Left colon (tissue), 2 donors: Measurements from ENCODE around the gene PCED1A. TPM values are rescaled to one million over a fixed set of nuclear protein-coding genes. Genes with fewer than 3 reads are reported as not detected.

Experiments
- ATAC-seq: fragments of 200-7000 bp; cut with Tn5 transposase; one replicate; pipeline ENCODE4 v1.9.1; 2020; ENCODE audit warnings: mild to moderate bottlenecking, moderate library complexity
- DNase-seq, 2 donors: peaks; one replicate each; pipeline ENCODE4 v3.0.0-alpha.2; 2020
- intact Hi-C, 2 donors: fragments of 100-400 bp; cut with DNase I in 1 of 2; cut with micrococcal nuclease in 1 of 2; formaldehyde crosslinking; loops; one replicate each; pipeline versions ENCODE4 v1.11.2 to v1.14.0; 2022; cut with DNase I, micrococcal nuclease
- total RNA-seq, 2 donors: library from RNA; stranded (reverse); fragmentation: NEBNext Ultra II Directional; extraction: Animal tissue kit (Norgen Biotek cat#: 25700); gene quantifications; one replicate each; pipeline ENCODE4 v1.2.1, GENCODE V29; 2021
- donor health status: DM: no; HTN: no; CAD: no.
- donor health status: DM: yes; HTN: yes; CAD: no.

The PCED1A gene
- total RNA-seq, 2 donors from 2014 or later = 16.2 to 26.8 TPM

DNA sequence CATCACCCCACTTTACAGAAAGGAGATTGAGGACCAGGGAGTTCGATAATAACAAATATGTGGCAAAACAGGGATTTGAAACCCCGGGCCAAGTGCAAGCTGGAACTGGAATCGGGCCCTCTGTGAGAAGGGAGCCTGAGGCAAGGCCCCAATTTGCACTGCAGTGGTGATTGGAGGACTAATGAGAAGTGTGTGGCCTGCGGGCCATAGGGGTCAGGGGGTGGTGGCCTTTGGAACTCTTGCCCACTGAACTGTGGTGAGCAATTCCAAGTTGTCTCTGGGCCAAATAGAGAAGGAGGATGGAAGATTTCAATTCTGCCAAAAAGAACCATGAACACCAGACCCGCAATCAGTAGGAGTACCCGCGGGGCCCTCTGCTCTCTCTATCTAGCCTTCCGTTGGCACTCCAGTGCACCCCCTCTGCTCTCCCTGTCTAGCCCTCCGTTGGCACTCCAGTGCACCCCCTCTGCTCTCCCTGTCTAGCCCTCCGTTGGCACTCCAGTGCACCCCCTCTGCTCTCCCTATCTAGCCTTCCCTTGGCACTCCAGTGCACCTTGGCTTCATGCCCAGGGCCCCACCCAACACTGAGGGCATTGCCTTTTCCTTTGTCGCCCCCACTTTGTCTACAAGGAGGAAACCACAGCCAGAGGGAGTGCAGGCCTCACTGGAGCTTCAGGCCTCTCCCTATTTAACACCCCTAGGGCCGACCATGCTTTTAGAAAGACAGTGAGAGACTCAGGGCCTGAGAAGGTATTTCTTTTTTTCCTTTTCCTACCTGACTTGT is 26.8 kb upstream of the PCED1A start:
- intact Hi-C loops = no loop called here
- DNase-seq = peak in 1 of 2 donors; percentile 54
- peak; percentile 56 for ATAC-seq

GRCh38 chr20:2866236-2866635 is 25.8 kb upstream of the PCED1A start:
- no peak for DNase-seq
- ATAC-seq = no peak
- intact Hi-C loops = no loop called here

- DNase-seq (no peak), ATAC-seq (no peak)
- intact Hi-C loops = no loop called here
These were observed 25.2 kb upstream of the PCED1A start for GRCh38 chr20:2865630-2866029.

DNA sequence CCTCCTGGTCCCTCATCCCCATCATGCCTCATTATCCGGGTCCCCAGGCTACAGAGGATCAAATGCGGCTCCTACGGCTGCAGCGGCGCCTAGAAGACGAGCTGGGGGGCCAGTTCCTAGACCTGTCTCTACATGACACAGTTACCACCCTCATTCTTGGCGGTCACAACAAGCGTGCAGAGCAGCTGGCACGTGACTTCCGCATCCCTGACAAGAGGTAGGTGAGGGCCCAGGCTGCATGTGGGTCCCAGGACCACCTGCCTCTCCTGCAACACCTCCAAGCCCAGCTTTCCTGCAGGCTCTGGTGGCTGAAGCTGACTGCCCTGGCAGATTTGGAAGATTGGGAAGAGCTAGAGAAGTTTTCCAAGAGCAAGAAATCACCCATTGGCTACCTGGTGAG is 24.6 kb upstream of the PCED1A start:
- no peak for DNase-seq
- intact Hi-C loops = no loop called here
- no peak for ATAC-seq

- intact Hi-C loops = no loop called here
- ATAC-seq = no peak
- no peak for DNase-seq
These were observed 24.2 kb upstream of the PCED1A start for GRCh38 chr20:2864626-2865025.

DNA sequence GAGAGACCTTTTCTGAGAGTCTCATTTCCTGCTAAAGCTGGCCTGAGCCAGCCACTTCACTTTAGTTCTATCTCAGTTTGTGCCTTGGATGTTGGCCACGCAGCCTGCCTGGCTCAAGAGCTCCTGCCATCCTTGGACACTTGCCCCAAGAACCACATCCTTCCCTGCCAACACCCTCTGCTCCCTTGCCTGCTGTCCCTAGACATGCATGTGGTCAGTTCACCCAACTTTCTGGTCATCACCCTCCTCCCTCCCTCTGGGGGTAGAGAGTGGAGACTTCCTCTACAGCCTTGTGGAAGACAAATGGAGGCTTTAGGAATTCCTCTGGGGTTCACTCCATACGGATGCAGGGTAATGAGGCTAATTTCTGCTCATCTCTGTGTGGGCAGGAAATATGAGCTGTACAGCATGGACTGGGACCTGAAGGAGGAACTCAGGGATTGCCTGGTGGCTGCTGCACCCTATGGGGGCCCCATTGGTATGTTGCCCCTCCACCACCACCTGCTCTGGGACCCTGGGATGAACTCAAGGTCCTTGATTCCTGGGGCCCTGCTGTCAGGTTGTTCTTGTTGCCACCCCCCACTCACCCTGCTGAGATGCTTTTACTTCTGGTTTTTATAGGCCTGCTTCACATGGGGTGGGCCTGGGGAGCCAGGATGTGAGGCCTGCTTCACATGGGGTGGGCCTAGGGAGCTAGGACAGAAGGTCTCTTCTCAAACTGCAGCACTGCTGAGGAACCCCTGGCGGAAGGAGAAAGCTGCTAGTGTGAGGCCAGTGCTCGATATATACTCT is 19.1 kb upstream of the PCED1A start:
- intact Hi-C loops = no loop called here
- DNase-seq = no peak
- ATAC-seq = no peak

- no peak for ATAC-seq
- DNase-seq = no peak
- intact Hi-C loops = no loop called here
These were observed 18.1 kb upstream of the PCED1A start for GRCh38 chr20:2858591-2858990.

- intact Hi-C loops = no loop called here
- no peak for DNase-seq
- no peak for ATAC-seq
These were observed 10.6 kb upstream of the PCED1A start for GRCh38 chr20:2851086-2851485.

DNA sequence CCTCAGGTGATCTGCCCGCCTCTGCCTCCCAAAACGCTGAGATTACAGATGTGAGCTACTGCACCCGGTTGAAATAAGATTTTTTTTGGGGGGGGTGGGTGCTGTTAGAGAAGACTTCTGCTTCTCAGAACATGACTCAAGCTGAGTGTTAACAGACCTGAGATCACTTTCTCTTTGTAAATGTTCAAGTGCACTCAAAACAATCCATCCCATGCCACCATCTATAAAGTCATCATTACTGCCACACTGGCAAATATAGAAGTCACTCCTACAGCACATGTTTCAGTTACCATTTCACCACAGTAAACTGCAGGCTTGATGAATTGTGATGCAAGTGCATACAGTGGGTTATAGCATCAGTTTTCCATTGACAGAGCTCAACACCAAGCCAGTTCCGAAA is 9.1 kb upstream of the PCED1A start:
- no peak for ATAC-seq
- intact Hi-C loops = no loop called here
- DNase-seq = no peak

- ATAC-seq (no peak), DNase-seq (no peak)
- intact Hi-C loops = no loop called here
These were observed 7.3 kb upstream of the PCED1A start for GRCh38 chr20:2847802-2848201.

DNA sequence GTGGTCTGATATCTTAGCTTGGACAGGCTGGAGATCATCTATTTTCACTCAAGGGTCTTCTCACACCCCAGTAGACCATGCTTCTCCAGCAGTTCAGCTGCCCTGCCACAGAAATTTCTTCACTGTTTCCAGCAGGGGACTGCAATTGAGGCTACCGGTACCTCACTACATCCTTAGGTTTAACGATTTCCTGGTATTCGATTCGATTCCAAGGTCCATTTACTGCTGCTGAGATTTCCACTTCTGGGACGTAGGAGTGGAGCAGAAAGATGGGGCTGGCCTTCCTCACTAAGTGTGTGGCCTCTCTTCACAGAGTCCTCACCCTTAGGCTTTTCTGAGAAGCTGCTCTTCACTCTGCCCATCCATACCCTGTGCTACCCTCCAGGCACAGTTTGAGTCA is 6.2 kb upstream of the PCED1A start:
- ATAC-seq (peak; percentile 73), DNase-seq (no peak)
- intact Hi-C loops = no loop called here

GRCh38 chr20:2845607-2846006 is 5.2 kb upstream of the PCED1A start:
- intact Hi-C loops = no loop called here
- DNase-seq = no peak
- no peak for ATAC-seq

GRCh38 chr20:2840967-2841531 is 594 bp upstream of the PCED1A start:
- peak; percentile 59 to 60 for DNase-seq
- peak; percentile 48 for ATAC-seq
- intact Hi-C loops = no loop called here

GRCh38 chr20:2839732-2840137 is 720 bp downstream of the PCED1A start:
- intact Hi-C loops = no loop called here
- DNase-seq (no peak), ATAC-seq (no peak)

- ATAC-seq = no peak
- DNase-seq = no peak
- intact Hi-C loops = no loop called here
These were observed 1.4 kb downstream of the PCED1A start for GRCh38 chr20:2838847-2839671.

- DNase-seq = no peak
- intact Hi-C loops = no loop called here
- no peak for ATAC-seq
These were observed 2.2 kb downstream of the PCED1A start for GRCh38 chr20:2838170-2838797.

DNA sequence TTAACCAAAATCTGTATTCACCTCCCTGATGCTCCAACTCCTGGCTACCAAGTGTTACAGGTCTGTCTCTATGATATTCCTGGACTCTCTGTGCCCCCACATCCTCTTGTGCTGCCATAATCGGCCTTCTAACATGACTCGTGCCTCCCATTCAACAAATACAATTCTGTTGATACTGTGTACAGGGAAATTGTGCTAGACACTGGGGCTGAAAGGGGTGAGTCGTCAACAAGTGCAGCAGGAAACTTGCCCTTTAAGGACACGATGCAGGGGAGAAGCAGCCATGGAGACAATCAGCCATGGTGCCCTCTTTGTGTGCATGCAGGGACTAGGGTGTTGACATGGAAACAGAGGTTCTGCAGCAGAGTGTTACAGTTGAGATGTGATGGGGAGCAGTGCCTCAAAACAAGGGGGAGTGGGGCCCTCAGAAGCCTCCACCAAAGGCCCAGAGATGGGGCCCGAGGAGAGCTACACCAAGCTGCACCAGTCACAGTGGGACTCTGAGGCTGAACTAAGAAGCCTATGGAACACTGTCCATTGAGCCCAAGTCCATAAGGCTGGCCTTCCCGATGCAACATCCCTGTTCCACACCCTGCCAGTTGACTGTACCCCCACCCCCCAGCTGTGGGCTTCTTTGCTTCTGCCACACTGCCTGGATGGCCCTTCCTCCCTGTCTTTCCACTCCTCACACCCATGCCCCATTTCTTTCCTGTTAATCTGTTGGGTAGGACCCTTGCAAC is 3.1 kb downstream of the PCED1A start:
- ATAC-seq = no peak
- intact Hi-C loops = no loop called here
- no peak for DNase-seq

- ATAC-seq = no peak
- intact Hi-C loops = no loop called here
- DNase-seq = no peak
These were observed 4.4 kb downstream of the PCED1A start for GRCh38 chr20:2836035-2836434.
